ENCODE data around the gene PASK.

DNA sequence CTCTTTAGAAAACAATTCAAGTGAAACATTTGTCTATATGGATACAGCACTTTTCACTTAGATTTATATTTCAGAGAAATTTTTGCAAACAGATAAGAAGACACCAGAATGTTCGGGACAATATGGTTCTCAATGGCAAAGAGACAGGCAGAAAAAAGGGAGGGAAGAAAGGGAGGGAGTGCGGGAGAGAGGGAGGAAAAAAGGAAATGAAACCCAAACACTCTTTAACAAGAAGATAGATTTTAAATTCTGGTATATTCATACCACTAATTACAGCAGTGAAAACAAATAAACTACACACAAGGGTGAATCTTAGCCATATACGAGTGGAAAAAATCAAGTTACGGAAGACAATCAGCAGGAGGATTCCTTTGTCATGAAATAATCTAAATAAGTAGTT is 3.0 kb downstream of the PASK start:
- TF ChIP-seq, protein P1, sequence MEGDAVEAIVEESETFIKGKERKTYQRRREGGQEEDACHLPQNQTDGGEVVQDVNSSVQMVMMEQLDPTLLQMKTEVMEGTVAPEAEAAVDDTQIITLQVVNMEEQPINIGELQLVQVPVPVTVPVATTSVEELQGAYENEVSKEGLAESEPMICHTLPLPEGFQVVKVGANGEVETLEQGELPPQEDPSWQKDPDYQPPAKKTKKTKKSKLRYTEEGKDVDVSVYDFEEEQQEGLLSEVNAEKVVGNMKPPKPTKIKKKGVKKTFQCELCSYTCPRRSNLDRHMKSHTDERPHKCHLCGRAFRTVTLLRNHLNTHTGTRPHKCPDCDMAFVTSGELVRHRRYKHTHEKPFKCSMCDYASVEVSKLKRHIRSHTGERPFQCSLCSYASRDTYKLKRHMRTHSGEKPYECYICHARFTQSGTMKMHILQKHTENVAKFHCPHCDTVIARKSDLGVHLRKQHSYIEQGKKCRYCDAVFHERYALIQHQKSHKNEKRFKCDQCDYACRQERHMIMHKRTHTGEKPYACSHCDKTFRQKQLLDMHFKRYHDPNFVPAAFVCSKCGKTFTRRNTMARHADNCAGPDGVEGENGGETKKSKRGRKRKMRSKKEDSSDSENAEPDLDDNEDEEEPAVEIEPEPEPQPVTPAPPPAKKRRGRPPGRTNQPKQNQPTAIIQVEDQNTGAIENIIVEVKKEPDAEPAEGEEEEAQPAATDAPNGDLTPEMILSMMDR (conservative IDR thresholded peaks at IDR 0.05; ENCODE audit: low read length) = no peak
- no peak for TF ChIP-seq EZH2phosphoT487 (IDR thresholded peaks at IDR 0.05; ENCODE audit: borderline replicate concordance, low read depth, low read length)
